DND-41 (cell line): Measurements from ENCODE around the gene TUBB2B.
A peak's percentile ranks its signal among the peaks of the same experiment; 100 is the strongest.

Source experiments
- ATAC-seq: fragments of 200-7000 bp; cut with Tn5 transposase; 3 replicates; pipeline ENCODE4 v1.9.1; 2021; ENCODE audit warnings: low read depth; ENCODE audit not compliant: insufficient read depth
- DNase-seq: peaks from one replicate; pipeline ENCODE4 v3.0.0-alpha.2; 2020
- H2AFZ ChIP-seq: 2 replicates; pipeline ENCODE4 v1.6.0; 2012; ENCODE audit warnings: low read depth, low read length
- H3K27ac ChIP-seq: 2 replicates; pipeline ENCODE4 v1.5.1; 2012; ENCODE audit warnings: low read length, inconsistent platforms
- H3K27me3 ChIP-seq: fragments of 200-600 bp; sonication (generic); 2 replicates; pipeline ENCODE4 v1.6.0; 2012; ENCODE audit warnings: low read length, mild to moderate bottlenecking, inconsistent platforms; ENCODE audit not compliant: insufficient read depth, poor library complexity
- H3K36me3 ChIP-seq: 2 replicates; pipeline ENCODE4 v1.5.1; 2012; ENCODE audit warnings: low read length, inconsistent platforms; ENCODE audit not compliant: insufficient read depth
- H3K4me1 ChIP-seq: 2 replicates; pipeline ENCODE4 v1.5.1; 2012; ENCODE audit warnings: mild to moderate bottlenecking, low read length; ENCODE audit not compliant: insufficient read depth
- H3K4me2 ChIP-seq: 2 replicates; pipeline ENCODE4 v1.6.0; 2012; ENCODE audit warnings: mild to moderate bottlenecking, moderate library complexity, low read length, inconsistent platforms; ENCODE audit not compliant: insufficient read depth
- H3K4me3 ChIP-seq, 2 experiments: fragments of 200-600 bp in 1 of 2; shearing (Covaris generic) in 1 of 2; 2 replicates each; pipeline ENCODE4 v1.5.1; 2012 to 2016; ENCODE audit warnings: inconsistent platforms in 2 of 2, low read length in 2 of 2, mild to moderate bottlenecking in 2 of 2, low read depth in 1 of 2, moderate library complexity in 1 of 2
- H3K79me2 ChIP-seq: 2 replicates; pipeline ENCODE4 v1.6.0; 2012; ENCODE audit warnings: low read length, inconsistent platforms; ENCODE audit not compliant: insufficient read depth
- H3K9ac ChIP-seq: 2 replicates; pipeline ENCODE4 v1.6.0; 2012; ENCODE audit warnings: low read depth, mild to moderate bottlenecking, inconsistent platforms, low read length, moderate library complexity
- H3K9me3 ChIP-seq: 2 replicates; pipeline ENCODE4 v1.5.1; 2012; ENCODE audit warnings: low read length, moderate library complexity, mild to moderate bottlenecking, inconsistent platforms; ENCODE audit not compliant: insufficient read depth, severe bottlenecking
- H4K20me1 ChIP-seq: 2 replicates; pipeline ENCODE4 v1.6.0; 2012; ENCODE audit warnings: low read length; ENCODE audit not compliant: insufficient read depth
- EZH2 ChIP-seq: IDR thresholded peaks from 3 replicates; pipeline ENCODE4 v1.6.1; 2012; ENCODE audit warnings: borderline replicate concordance, low read depth, mild to moderate bottlenecking, moderate library complexity, low read length, inconsistent platforms; ENCODE audit not compliant: severe bottlenecking
- TF ChIP-seq, protein P1 (sequence below): IDR thresholded peaks from 2 replicates; pipeline ENCODE4 v1.5.1; 2012; ENCODE audit warnings: borderline replicate concordance, low read length, moderate library complexity, mild to moderate bottlenecking; ENCODE audit not compliant: poor library complexity, severe bottlenecking; ENCODE audit errors: extremely low read depth

Gene TUBB2B

DNA sequence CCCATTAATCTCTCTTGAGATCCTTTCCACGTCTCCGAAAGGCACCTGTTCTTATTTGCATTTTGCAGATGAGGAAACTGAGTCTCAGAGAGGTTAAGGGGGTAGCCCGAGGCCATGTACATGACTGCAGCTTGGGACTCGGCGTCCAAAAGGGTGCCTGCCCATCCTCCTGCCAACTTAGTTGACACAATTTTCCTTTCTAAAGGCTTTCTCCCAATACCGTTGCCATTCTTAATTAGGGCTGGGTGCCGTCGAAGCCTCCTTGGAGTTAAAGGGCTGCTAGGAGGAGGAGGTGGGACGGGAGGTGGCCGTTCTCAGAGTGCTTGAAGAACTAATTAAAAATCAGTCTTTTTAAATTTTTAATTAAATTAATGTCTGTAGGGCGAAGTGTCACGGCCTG is 30.7 kb upstream of the TUBB2B start:
- no peak for DNase-seq
- Histone ChIP-seq H4K20me1 (peaks cover 36% of the 10 kb centered on the region), H3K4me1 (peaks cover 41% of the 10 kb centered on the region), H3K4me2 (peak overlapping the region; percentile 97), H3K27ac (no peak overlapping the region), H3K36me3 (peaks cover 29% of the 10 kb centered on the region), H3K79me2 (peaks cover 45% of the 10 kb centered on the region), H3K27me3 (no peaks in the 10 kb centered on the region), H3K9ac (peak overlapping the region; percentile 95; the same call in 1 of the 2 replicates), H3K9me3 (no peaks in the 10 kb centered on the region), H3K4me3 (peak overlapping the region in 1 of 2 experiments; percentile 100; a peak in 3 of 4 replicates), H2AFZ (no peak overlapping the region)
- ATAC-seq: no peak
- no peak for TF ChIP-seq EZH2
- TF ChIP-seq, protein P1, sequence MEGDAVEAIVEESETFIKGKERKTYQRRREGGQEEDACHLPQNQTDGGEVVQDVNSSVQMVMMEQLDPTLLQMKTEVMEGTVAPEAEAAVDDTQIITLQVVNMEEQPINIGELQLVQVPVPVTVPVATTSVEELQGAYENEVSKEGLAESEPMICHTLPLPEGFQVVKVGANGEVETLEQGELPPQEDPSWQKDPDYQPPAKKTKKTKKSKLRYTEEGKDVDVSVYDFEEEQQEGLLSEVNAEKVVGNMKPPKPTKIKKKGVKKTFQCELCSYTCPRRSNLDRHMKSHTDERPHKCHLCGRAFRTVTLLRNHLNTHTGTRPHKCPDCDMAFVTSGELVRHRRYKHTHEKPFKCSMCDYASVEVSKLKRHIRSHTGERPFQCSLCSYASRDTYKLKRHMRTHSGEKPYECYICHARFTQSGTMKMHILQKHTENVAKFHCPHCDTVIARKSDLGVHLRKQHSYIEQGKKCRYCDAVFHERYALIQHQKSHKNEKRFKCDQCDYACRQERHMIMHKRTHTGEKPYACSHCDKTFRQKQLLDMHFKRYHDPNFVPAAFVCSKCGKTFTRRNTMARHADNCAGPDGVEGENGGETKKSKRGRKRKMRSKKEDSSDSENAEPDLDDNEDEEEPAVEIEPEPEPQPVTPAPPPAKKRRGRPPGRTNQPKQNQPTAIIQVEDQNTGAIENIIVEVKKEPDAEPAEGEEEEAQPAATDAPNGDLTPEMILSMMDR: no peak

DNA sequence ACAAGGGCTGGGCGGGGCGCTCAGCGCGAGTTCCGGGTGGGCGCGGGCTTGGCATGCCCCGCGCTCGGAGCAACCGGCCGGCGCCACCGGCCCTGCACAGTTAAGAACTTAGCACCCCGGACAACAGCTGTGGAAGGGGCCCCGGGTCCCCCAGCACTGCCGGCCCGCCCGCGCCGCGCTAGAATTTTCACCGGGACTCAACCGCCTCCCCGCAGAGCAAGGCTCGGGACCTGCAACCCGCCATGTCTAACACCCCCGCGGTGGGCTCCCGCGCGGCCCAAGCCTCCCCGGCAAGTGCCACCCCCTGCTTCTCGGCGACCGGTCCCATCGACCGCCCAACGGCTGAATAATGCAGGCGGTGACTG is 26.1 kb upstream of the TUBB2B start:
- no peaks in the 10 kb centered on the region for H3K27me3 ChIP-seq
- TF ChIP-seq, protein P1: no peak
- no peak for TF ChIP-seq EZH2
- H3K9ac ChIP-seq: no peak overlapping the region
- H3K4me2 ChIP-seq: no peak overlapping the region
- H3K79me2 ChIP-seq: no peaks in the 10 kb centered on the region
- peaks cover 14% of the 10 kb centered on the region for H3K4me1 ChIP-seq
- H3K4me3 ChIP-seq: no peak overlapping the region
- H3K27ac ChIP-seq: no peak overlapping the region
- H3K36me3 ChIP-seq: no peaks in the 10 kb centered on the region
- ATAC-seq (no peak), DNase-seq (no peak)
- H2AFZ ChIP-seq: no peak overlapping the region
- H4K20me1 ChIP-seq: no peaks in the 10 kb centered on the region
- no peaks in the 10 kb centered on the region for H3K9me3 ChIP-seq

DNA sequence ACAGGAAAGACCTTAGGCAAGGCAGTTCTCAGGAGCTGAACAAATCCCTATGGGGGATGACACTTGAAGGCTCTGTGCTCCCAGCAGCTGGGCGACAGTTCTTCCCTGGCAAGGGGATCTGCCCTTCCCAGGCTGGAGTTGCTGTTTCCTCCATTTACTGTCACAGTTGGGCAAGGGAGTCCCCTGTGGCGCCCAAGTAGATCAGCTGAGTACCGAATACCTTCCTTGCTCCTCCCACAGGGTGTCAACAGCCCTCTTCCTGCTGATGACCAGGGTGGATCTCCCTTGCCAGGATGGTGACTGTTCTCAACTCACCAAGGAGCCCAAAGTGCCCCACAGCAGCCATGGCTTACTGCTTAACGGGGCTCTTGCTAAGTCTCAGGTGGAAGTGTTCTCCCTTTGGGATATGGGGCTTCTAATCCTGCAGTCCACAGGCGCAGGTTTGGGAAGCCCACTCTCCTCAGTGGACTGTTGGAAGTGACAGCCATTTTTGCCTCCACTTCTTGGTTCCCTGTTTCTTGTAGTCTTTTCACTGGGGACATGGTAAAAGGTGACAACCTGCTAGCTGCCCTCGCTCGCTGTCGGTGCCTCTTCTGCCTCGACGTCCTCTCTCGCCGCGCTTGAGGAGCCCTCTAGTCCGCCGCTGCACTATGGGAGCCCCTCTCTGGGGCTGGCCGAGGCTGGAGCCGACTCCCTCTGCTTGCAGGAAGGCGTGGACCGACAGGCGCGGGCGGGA is 25.6 kb upstream of the TUBB2B start:
- Histone ChIP-seq H3K27ac (no peak overlapping the region), H3K4me1 (peaks cover 9% of the 10 kb centered on the region), H3K4me2 (no peak overlapping the region), H3K27me3 (no peaks in the 10 kb centered on the region), H3K9me3 (no peaks in the 10 kb centered on the region), H2AFZ (no peak overlapping the region), H3K36me3 (no peaks in the 10 kb centered on the region), H3K4me3 (no peak overlapping the region), H4K20me1 (no peaks in the 10 kb centered on the region), H3K9ac (no peak overlapping the region), H3K79me2 (no peaks in the 10 kb centered on the region)
- DNase-seq: no peak
- TF ChIP-seq, protein P1: no peak
- no peak for TF ChIP-seq EZH2
- ATAC-seq: no peak

DNA sequence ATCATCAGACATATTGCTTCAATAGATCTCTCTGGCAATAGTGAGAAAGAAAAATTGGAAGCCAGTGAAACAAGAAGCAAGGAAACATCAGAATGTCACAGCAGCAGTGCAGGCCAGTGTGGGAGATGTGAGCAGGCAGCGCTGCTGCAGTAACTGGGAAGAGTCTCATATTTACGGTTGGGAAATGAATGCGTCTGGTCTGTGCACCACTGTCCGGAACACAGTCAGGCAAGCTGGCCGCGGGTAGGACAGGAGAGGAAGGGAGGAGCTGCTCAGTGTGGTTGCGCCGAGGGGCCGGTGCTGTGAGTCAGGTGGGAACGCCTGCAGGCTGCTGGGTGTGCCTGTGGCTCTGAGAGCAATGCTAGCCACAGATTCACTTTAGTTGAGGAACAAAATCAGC is 24.9 kb upstream of the TUBB2B start:
- no peak overlapping the region for H3K27ac ChIP-seq
- no peaks in the 10 kb centered on the region for H3K79me2 ChIP-seq
- H3K9me3 ChIP-seq: no peaks in the 10 kb centered on the region
- H3K27me3 ChIP-seq: peaks cover 1% of the 10 kb centered on the region
- no peak overlapping the region for H3K4me2 ChIP-seq
- no peaks in the 10 kb centered on the region for H4K20me1 ChIP-seq
- ATAC-seq (no peak), DNase-seq (no peak)
- peaks cover 9% of the 10 kb centered on the region for H3K4me1 ChIP-seq
- TF ChIP-seq EZH2: no peak
- TF ChIP-seq, protein P1: no peak
- H3K36me3 ChIP-seq: no peaks in the 10 kb centered on the region
- no peak overlapping the region for H3K9ac ChIP-seq
- H3K4me3 ChIP-seq: no peak overlapping the region
- H2AFZ ChIP-seq: no peak overlapping the region
